Measurements from ENCODE around the gene TUBA4A. TPM values are rescaled to one million over a fixed set of nuclear protein-coding genes. Genes with fewer than 3 reads are reported as not detected.
"Not testable (repeated sequence)": the region's sequence is repeated elsewhere in the genome, so short reads cannot be mapped to it uniquely, and the experiment has no call there.

Gene TUBA4A
- total RNA-seq, 1 donor from 2014 or later = 0.63 TPM

- H3K4me3 Mint-ChIP-seq = peak overlapping the region; percentile 84
- no peak for TF ChIP-seq CTCF (IDR thresholded peaks at IDR 0.05; ENCODE audit: unreplicated experiment)
- H3K9me3 Mint-ChIP-seq = no peaks in the 10 kb centered on the region
- no peak for DNase-seq (ENCODE audit: low spot score in 2 of 2, unreplicated experiment in 2 of 2)
- H3K27me3 Mint-ChIP-seq (ENCODE audit: low read depth) = no peaks in the 10 kb centered on the region
- peak overlapping the region; percentile 97 for H3K27ac Mint-ChIP-seq
- peaks cover 2% of the 10 kb centered on the region for H3K36me3 Mint-ChIP-seq
- H3K4me1 Mint-ChIP-seq = peaks cover 18% of the 10 kb centered on the region
Measured at GRCh38 chr2:219205981-219206327, 47.8 kb downstream of the TUBA4A start.

DNA sequence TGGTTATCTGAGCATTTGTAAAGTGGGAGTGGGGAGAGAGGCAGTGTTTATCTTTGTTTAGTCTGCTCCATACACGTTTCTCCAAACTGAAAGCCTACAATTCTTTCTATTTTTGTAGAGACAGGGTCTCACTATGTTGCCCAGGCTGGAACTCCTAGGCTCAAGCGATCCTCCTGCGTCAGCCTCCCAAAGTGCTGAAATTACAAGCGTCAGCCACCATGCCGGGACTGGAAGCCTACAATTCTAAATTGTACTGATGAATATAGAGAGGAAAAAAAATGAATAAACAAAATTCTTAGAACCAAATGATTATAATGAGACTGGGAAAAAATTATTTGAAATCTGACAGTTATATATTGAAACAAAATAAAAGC is 48.6 kb downstream of the TUBA4A start:
- peak overlapping the region; percentile 10 for H3K4me3 Mint-ChIP-seq
- H3K27ac Mint-ChIP-seq = no peak overlapping the region
- DNase-seq (ENCODE audit: low spot score in 2 of 2, unreplicated experiment in 2 of 2) = no peak
- no peak for TF ChIP-seq CTCF (IDR thresholded peaks at IDR 0.05; ENCODE audit: unreplicated experiment)
- H3K36me3 Mint-ChIP-seq = peaks cover 2% of the 10 kb centered on the region
- no peaks in the 10 kb centered on the region for H3K9me3 Mint-ChIP-seq
- no peaks in the 10 kb centered on the region for H3K27me3 Mint-ChIP-seq (ENCODE audit: low read depth)
- peaks cover 18% of the 10 kb centered on the region for H3K4me1 Mint-ChIP-seq

DNA sequence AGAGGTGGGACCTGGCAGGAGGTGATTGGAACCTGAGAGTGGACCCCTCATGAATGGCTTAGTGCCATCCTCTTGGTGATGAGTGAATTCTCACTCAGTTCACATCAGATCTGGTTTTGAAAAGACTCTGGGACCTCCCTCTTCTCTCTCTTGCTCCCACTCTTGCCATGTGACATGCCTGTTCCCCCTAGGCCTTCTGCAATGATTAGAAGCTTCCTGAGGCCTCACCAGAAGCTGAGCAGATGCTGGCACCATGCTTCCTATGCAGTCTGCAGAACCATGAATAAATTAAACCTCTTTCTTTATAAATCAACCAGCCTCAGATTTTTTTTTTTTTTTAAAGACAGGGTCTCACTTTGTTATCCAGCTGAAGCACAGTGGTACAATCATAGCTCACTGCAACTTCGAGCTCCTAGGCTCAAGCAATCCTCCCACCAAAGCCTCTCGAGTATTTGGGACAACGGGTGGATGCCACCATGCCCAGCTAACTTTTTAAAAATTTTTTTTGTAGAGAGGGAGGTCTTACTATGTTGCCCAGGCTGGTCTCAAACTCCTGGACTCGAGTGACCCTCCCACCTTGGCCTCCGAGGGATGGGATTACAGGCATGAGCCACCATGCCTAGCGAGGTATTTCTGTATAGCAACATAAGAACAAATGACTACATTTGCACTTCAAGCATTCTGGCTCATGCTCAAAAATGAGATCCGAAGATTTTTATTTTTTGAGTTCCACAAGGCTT is 49.1 kb downstream of the TUBA4A start:
- H3K27ac Mint-ChIP-seq = peak overlapping the region; percentile 34
- H3K36me3 Mint-ChIP-seq = peaks cover 1% of the 10 kb centered on the region
- peaks cover 18% of the 10 kb centered on the region for H3K4me1 Mint-ChIP-seq
- no peak for TF ChIP-seq CTCF (IDR thresholded peaks at IDR 0.05; ENCODE audit: unreplicated experiment)
- H3K9me3 Mint-ChIP-seq = no peaks in the 10 kb centered on the region
- DNase-seq (ENCODE audit: low spot score in 2 of 2, unreplicated experiment in 2 of 2) = no peak
- H3K27me3 Mint-ChIP-seq (ENCODE audit: low read depth) = peaks cover under 1% of the 10 kb centered on the region
- H3K4me3 Mint-ChIP-seq = no peak overlapping the region

- not testable (repeated sequence) for H3K27me3 Mint-ChIP-seq (ENCODE audit: low read depth); H3K27ac Mint-ChIP-seq; H3K4me3 Mint-ChIP-seq; H3K4me1 Mint-ChIP-seq; H3K36me3 Mint-ChIP-seq; DNase-seq (ENCODE audit: low spot score in 2 of 2, unreplicated experiment in 2 of 2); H3K9me3 Mint-ChIP-seq
Measured at GRCh38 chr2:219201331-219201730, 52.4 kb downstream of the TUBA4A start.

GRCh38 chr2:219200502-219201326 is 53.0 kb downstream of the TUBA4A start:
- H3K9me3 Mint-ChIP-seq; H3K4me3 Mint-ChIP-seq; H3K36me3 Mint-ChIP-seq; H3K27me3 Mint-ChIP-seq (ENCODE audit: low read depth); DNase-seq (ENCODE audit: low spot score in 2 of 2, unreplicated experiment in 2 of 2); H3K4me1 Mint-ChIP-seq; H3K27ac Mint-ChIP-seq: not testable (repeated sequence)

Small RNA genes within 50 kb of the gene (microRNA-seq; reads per million reads assigned to microRNA genes)
- not detected for gene MIR153-1

Other genes starting within 250 kb of the TUBA4A start
- gene CFAP65, start 212.4 kb downstream of the TUBA4A start, total RNA-seq = not detected in 3 replicates
- gene IHH, start 193.0 kb downstream of the TUBA4A start, total RNA-seq = 0.18 to 0.62 TPM (median 0.38 TPM) in 3 replicates
- 11.0 to 11.7 TPM (median 11.5 TPM) in 3 replicates for gene NHEJ1, start 93.1 kb downstream of the TUBA4A start, total RNA-seq
- gene SLC23A3, start 83.9 kb downstream of the TUBA4A start, total RNA-seq = 1.6 to 2.6 TPM (median 1.7 TPM) in 3 replicates
- 24.4 to 28.2 TPM (median 27.5 TPM) in 3 replicates for gene CNPPD1, start 77.0 kb downstream of the TUBA4A start, total RNA-seq
- gene RETREG2, start 75.6 kb downstream of the TUBA4A start, total RNA-seq = 70.0 to 75.2 TPM (median 74.2 TPM) in 3 replicates
- 27.4 to 29.2 TPM (median 27.8 TPM) in 3 replicates for gene ZFAND2B, start 47.1 kb downstream of the TUBA4A start, total RNA-seq
- 24.6 to 29.4 TPM (median 28.1 TPM) in 3 replicates for gene ABCB6, start 35.0 kb downstream of the TUBA4A start, total RNA-seq
- gene ATG9A, start 24.3 kb downstream of the TUBA4A start, total RNA-seq = 39.3 to 40.8 TPM (median 40.6 TPM) in 3 replicates
- gene ANKZF1, start 24.1 kb downstream of the TUBA4A start, total RNA-seq = 58.3 to 65.3 TPM (median 59.6 TPM) in 3 replicates
- 9.6 to 11.6 TPM (median 9.9 TPM) in 3 replicates for gene GLB1L, start 8.5 kb downstream of the TUBA4A start, total RNA-seq
- gene STK16, start 8.4 kb downstream of the TUBA4A start, total RNA-seq = 28.0 to 31.2 TPM (median 29.0 TPM) in 3 replicates
- not detected in 3 replicates for gene TUBA4B, start 675 bp downstream of the TUBA4A start, total RNA-seq
- gene DNAJB2, start 25.4 kb upstream of the TUBA4A start, total RNA-seq = 39.7 to 47.8 TPM (median 43.4 TPM) in 3 replicates
- gene PTPRN, start 55.5 kb upstream of the TUBA4A start, total RNA-seq = 0.33 to 0.50 TPM (median 0.38 TPM) in 3 replicates
- not detected in 3 replicates for gene RESP18, start 78.8 kb upstream of the TUBA4A start, total RNA-seq
- 73.2 to 85.1 TPM (median 77.1 TPM) in 3 replicates for gene DNPEP, start 134.0 kb upstream of the TUBA4A start, total RNA-seq
- 33.0 to 38.5 TPM (median 37.0 TPM) in 3 replicates for gene DES, start 164.5 kb upstream of the TUBA4A start, total RNA-seq
- 95.4 to 97.7 TPM (median 97.7 TPM) in 3 replicates for gene SPEG, start 180.9 kb upstream of the TUBA4A start, total RNA-seq
- gene GMPPA, start 245.0 kb upstream of the TUBA4A start, total RNA-seq = 34.5 to 37.3 TPM (median 36.0 TPM) in 3 replicates